ENCODE results near the gene HES1. TPM values are rescaled to one million over a fixed set of nuclear protein-coding genes. Genes with fewer than 3 reads are reported as not detected.
"Not testable (repeated sequence)": the region's sequence is repeated elsewhere in the genome, so short reads cannot be mapped to it uniquely, and the experiment has no call there.

Gene HES1
- total RNA-seq, 2 donors from 2014 or later, result 98.7 to 147 TPM

- DNase-seq (peak; percentile 66 to 73), ATAC-seq (peak; percentile 0)
- intact Hi-C loops (cut with DNase I, micrococcal nuclease), result loop anchor here (5.0 to 10.0 kb wide), 4 partner anchors 130 to 355 kb away; no protein-coding TSS in a partner anchor
Measured at GRCh38 chr3:194137008-194137505, 1.1 kb downstream of the HES1 start.

GRCh38 chr3:194137506-194138474 lies 1.8 kb downstream of the HES1 start:
- peak; percentile 2 for ATAC-seq
- DNase-seq, result peak; percentile 72 to 79
- intact Hi-C loops (cut with DNase I, micrococcal nuclease), result loop anchor here (5.0 to 10.0 kb wide), 4 partner anchors 130 to 355 kb away; no protein-coding TSS in a partner anchor

GRCh38 chr3:194138732-194139070 lies 2.8 kb downstream of the HES1 start:
- intact Hi-C loops (cut with DNase I, micrococcal nuclease), result loop anchor here (5.0 to 10.0 kb wide), 4 partner anchors 129 to 356 kb away; no protein-coding TSS in a partner anchor
- ATAC-seq, result no peak

GRCh38 chr3:194139071-194139813 lies 3.3 kb downstream of the HES1 start:
- ATAC-seq, result no peak
- intact Hi-C loops (cut with DNase I, micrococcal nuclease), result loop anchor here (5.0 to 10.0 kb wide), 4 partner anchors 128 to 357 kb away; no protein-coding TSS in a partner anchor
- peak in 1 of 2 donors; percentile 52 for DNase-seq

More at GRCh38 chr3:194138732-194139070, 2.8 kb downstream of the HES1 start:
- DNase-seq, result peak in 1 of 2 donors; percentile 20

- no peak for DNase-seq
- ATAC-seq, result no peak
- intact Hi-C loops (cut with DNase I, micrococcal nuclease), result loop anchor here (5.0 to 10.0 kb wide), 5 partner anchors 125 to 358 kb away; no protein-coding TSS in a partner anchor
Measured at GRCh38 chr3:194139814-194140391, 4.0 kb downstream of the HES1 start.

- ATAC-seq, result peak; percentile 2
- peak; percentile 47 to 66 for DNase-seq
- intact Hi-C loops (cut with DNase I, micrococcal nuclease), result loop anchor here in 1 of 2 donors (10.0 kb wide), 1 partner anchor 124 kb away; no protein-coding TSS in a partner anchor
Measured at GRCh38 chr3:194140520-194141414, 4.8 kb downstream of the HES1 start.

- peak; percentile 89 to 92 for DNase-seq
- intact Hi-C loops (cut with DNase I, micrococcal nuclease), result loop anchor here in 1 of 2 donors (10.0 kb wide), 1 partner anchor 123 kb away; no protein-coding TSS in a partner anchor
- peak; percentile 67 for ATAC-seq
Measured at GRCh38 chr3:194141415-194142155, 5.6 kb downstream of the HES1 start.

GRCh38 chr3:194142156-194142910 lies 6.4 kb downstream of the HES1 start:
- ATAC-seq (no peak), DNase-seq (no peak)
- intact Hi-C loops (cut with DNase I, micrococcal nuclease), result loop anchor here in 1 of 2 donors (10.0 kb wide), 1 partner anchor 122 kb away; no protein-coding TSS in a partner anchor

GRCh38 chr3:194145702-194146101 lies 9.8 kb downstream of the HES1 start:
- DNase-seq (no peak), ATAC-seq (no peak)
- intact Hi-C loops (cut with DNase I, micrococcal nuclease), result loop anchor here in 1 of 2 donors (10.0 kb wide), 1 partner anchor 119 kb away; no protein-coding TSS in a partner anchor

GRCh38 chr3:194147679-194148078 lies 11.7 kb downstream of the HES1 start:
- no peak for ATAC-seq
- intact Hi-C loops (cut with DNase I, micrococcal nuclease), result loop anchor here in 1 of 2 donors (10.0 kb wide), 1 partner anchor 117 kb away; no protein-coding TSS in a partner anchor

GRCh38 chr3:194148383-194148782 lies 12.4 kb downstream of the HES1 start:
- ATAC-seq (peak; percentile 63), DNase-seq (no peak)
- intact Hi-C loops (cut with DNase I, micrococcal nuclease), result loop anchor here in 1 of 2 donors (10.0 kb wide), 1 partner anchor 116 kb away; no protein-coding TSS in a partner anchor

More at GRCh38 chr3:194147679-194148078, 11.7 kb downstream of the HES1 start:
- DNase-seq, result no peak

GRCh38 chr3:194150252-194150934 lies 14.4 kb downstream of the HES1 start:
- peak; percentile 92 for ATAC-seq
- intact Hi-C loops (cut with DNase I, micrococcal nuclease), result no loop called here
- DNase-seq, result no peak

GRCh38 chr3:194150935-194151302 lies 15.0 kb downstream of the HES1 start:
- ATAC-seq; intact Hi-C loops (cut with DNase I, micrococcal nuclease); DNase-seq: not testable (repeated sequence)

GRCh38 chr3:194154346-194154745 lies 18.4 kb downstream of the HES1 start:
- intact Hi-C loops (cut with DNase I, micrococcal nuclease), result no loop called here
- ATAC-seq, result no peak

GRCh38 chr3:194156095-194156494 lies 20.1 kb downstream of the HES1 start:
- no peak for ATAC-seq

More at GRCh38 chr3:194154346-194154745, 18.4 kb downstream of the HES1 start:
- no peak for DNase-seq

More at GRCh38 chr3:194156095-194156494, 20.1 kb downstream of the HES1 start:
- no peak for DNase-seq
- intact Hi-C loops (cut with DNase I, micrococcal nuclease), result no loop called here
